HPDE6-E6E7 (cell line): Measurements from ENCODE around the gene AEBP1.

Experiments
- DNase-seq: peaks from one replicate; pipeline ENCODE4 v3.0.0; 2011; ENCODE audit warnings: missing footprints; ENCODE audit errors: extremely low spot score

The AEBP1 gene

DNA sequence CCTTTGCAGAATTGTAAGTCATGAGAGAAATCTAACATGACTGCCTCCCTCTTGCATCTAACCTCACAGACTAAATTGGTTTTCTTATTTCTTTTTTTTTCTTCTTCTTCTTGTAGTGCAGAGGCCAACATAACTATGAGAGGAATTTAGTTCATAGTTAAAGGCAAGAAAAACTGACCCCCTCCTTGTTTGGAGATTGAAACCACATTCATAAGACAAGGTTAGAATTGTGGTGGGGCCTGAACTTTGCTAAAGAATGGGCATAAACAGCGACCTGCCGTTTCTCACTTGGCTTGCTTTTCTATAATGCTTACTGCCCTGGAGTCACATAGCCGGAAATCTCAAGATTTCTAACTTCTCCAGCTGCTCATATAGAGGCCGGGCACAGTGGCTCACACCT is 19.4 kb upstream of the AEBP1 start:
- DNase-seq = no peak

GRCh38 chr7:44085546-44085945 is 18.6 kb upstream of the AEBP1 start:
- DNase-seq = no peak

DNA sequence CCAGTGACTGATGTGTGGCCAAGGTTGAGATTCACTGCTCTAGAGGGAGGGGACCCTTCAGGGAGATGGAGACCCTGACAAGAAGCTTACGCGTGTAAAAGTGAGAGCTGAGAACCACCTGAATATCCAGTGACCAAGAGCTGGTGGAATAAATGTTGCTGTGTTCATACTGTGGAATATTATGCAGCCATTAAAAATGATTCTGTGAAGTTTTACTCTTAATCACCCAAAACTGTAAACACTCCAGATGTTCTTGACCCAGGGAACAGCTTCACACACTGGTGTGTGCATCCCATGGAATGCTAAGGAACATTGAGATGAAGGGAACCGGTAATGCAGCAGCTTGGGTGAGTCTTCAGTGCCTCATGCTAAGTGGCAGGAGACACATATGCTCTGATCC is 17.5 kb upstream of the AEBP1 start:
- no peak for DNase-seq

- DNase-seq = no peak
Measured at GRCh38 chr7:44087911-44088838, 16.0 kb upstream of the AEBP1 start.

DNA sequence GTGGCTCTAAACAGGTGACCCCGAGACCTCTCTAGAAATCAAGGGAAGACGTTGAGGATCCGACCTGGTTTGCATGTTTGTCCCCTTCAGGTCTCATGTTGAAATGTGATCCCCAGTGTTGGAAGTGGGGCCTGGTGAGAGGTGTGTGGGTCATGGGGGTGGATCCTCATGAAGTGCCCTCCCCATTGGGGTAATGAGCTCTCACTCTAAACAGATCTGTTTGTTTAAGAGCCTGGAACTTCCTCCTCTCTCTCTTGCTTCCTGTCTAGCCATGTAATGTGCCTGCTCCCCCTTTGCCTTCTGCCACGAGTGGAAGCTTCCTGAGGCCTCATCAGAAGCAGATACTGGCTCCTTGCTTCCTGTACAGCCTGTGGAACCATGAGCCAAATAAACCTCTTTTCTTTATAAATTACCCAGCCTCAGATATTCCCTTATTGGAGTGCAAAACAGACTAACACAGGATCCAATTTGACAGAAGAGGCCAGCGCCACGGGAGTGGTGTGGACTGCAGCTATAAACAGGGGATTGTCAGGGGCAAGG is 11.0 kb upstream of the AEBP1 start:
- DNase-seq = no peak

DNA sequence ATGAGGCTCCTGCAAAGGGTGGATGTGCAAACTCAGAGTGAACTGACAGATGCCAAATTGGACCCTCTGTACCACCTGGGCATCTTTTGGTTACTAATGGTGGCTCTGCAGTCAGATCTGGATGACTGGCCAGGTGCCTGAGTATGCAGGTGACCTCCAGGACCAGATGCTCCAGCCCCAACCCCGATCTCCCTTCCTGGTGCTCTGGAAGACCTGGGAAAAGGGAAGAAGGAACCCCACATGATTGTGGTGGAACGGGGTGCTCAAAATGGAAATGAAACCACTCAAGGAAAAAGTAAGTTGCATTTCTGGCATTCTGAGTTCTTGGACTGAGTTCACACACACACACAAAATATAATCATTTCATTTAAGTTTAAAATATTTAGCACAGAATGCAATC is 9.8 kb upstream of the AEBP1 start:
- no peak for DNase-seq

DNA sequence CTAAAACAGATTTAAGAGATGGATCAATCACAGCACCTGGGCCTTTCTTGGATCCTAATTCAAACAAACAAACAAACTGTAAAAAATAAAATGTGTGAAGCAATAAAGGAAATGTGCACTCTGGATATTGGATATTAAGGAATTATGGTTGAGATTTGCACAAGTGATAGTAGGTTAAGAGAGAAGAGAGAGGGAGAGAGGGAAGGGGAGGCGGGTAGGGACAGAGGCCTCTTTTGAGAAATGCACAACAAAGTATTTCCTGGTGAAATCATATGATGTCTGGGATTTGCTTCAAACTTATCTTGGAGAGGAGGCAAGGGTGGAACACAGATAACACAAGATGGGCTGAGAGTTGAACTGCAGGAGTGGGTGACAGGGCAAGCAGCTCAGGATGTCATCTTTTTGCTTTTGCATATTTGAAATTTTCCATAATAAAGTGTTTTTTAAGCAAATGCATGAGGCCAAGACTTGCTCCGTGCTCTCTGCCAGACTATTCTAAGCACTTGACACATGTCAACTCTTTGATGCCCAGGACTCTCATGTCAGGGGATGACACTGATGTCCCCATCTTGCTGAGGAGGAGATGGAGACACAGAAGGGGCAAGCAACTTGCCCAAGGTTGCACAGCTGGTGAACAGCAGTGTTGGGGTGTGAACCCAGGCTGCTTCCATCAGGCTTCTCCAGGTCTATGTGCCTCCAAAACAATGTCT is 9.1 kb upstream of the AEBP1 start:
- no peak for DNase-seq

GRCh38 chr7:44095781-44096180 is 8.4 kb upstream of the AEBP1 start:
- DNase-seq = no peak

GRCh38 chr7:44096326-44096881 is 7.7 kb upstream of the AEBP1 start:
- DNase-seq = no peak

DNA sequence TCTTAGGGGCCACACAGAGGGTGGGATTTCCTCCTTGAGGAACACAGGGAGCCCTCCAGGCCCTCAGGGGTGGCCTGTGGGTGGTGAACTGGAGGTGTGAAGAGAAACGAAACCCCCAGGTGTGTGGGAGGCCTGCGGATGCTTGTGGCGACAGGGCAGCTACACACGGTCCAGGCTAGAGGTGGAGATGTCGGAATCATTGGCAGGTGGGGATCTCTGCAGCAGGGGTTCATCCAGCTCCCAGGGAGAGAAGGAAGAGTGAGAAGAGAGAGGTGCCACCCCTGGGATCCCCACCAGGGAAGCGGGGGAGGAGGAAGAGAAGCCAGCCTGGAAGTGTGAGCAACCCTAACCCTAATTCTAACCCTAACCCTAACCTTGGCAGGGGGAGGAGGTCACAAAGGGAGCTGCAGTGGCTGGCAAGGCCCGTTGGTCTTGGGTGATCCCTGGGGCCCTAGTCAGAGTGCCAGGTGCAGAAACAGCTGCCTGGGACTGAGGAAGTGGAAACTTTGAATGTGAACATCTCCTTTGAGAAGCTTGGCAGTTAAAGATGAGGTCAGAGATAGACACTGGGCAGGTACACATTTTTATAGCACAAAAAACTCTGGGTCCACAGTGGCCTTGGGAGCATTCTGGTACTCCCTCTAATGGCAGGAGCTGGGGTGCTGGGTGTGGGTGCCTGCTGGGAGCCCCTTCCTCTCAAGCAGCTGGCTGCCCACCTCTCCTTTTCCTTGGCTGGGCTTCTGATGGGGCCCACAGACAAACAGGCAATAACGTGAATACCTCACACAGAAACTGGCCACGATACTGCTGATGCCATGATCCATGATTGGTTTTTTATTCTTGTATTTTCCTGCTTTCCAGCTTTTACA is 6.8 kb upstream of the AEBP1 start:
- DNase-seq = no peak

DNA sequence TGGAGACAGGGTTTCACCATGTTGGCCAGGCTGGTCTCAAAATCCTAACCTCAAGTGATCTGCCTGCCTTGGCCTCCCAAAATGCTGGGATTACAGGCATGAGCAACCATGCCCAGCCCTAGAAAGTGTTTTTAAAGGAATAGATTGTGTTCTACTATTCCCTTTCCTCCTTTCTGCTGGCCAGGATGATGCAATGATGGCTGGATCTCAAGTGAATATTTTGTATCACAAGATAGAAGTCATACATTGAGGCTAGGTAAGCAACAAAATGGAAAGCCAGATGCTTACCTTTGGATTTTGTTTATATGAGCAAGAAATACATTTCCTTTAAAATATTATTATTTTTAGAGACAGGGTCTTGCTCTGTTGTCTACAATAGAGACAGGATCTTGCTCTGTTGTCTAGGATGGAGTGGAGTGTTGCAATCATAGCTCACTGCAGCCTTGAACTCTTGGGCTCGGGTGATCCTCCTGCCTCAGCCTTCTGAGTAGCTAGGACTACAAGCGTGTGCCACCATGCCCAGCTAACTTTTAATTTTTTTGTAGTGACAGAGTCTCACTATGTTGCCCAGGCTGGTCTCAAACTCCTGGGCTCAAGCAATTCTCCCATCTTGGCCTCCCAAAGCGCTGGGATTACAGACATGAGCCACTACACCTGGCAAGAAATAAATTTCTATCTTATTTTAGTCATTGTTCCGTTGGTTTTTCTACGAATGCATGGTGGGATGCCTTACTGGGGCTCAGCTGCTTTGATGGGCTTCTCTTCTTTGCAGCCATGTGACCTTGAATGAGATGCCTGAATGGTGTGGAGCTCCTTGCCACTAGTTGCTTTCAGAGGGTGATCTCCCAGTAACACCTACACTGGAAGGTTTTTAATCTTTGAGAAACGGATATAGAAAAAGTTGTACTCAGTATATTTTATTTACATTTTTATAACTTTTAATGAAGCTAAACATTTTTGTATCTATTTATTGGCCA is 5.8 kb upstream of the AEBP1 start:
- DNase-seq = no peak

- DNase-seq = no peak
Measured at GRCh38 chr7:44099669-44100068, 4.5 kb upstream of the AEBP1 start.

- no peak for DNase-seq
Measured at GRCh38 chr7:44100458-44101302, 3.5 kb upstream of the AEBP1 start.

- DNase-seq = no peak
Measured at GRCh38 chr7:44101303-44101965, 2.7 kb upstream of the AEBP1 start.

GRCh38 chr7:44101966-44102845 is 1.9 kb upstream of the AEBP1 start:
- peak; percentile 55 for DNase-seq

DNA sequence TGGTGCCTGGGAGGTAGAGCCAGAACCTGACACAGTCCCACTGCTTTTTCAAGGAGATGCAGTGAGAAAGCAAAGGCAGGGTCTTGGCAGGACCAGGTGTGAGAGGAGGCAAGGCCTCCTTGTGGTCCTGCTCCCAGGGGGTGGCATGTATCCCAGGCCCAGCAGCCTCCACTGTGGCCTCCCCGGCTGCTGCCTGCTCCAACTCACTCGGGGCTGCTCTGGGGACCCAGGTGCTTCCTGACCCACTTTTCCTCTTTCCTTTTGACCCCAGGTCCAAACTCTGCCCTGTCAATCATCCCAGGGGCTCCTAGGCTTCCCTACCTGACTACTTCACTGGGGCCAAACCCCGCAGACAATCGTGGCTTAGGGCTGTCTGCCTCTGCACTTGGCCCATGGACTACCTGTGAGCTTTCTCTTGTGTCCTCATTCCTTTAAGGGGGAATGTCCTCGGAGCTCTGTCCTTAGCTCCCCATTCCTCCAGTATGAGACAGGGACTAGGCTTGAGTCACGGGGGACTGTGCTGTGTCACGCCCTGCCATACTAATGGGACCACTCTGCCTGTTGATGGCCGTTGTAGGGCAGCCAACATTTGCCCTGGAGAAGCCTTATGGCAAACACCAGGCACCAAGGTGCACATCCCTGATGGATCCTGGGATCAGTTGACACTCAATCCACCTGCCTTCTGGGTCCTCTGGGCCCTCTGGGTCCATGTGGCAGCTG is 1.1 kb upstream of the AEBP1 start:
- DNase-seq = no peak

GRCh38 chr7:44103566-44103922 is 601 bp upstream of the AEBP1 start:
- DNase-seq = no peak
